ENCODE measurements around the gene OR2B2.

Gene OR2B2

GRCh38 chr6:27893059-27893835 lies 18.9 kb downstream of the OR2B2 start:
- peak; percentile 98 for DNase-seq (ENCODE audit: low read depth)

GRCh38 chr6:27892649-27893058 lies 19.5 kb downstream of the OR2B2 start:
- DNase-seq (ENCODE audit: low read depth) = no peak

GRCh38 chr6:27891320-27891875 lies 20.8 kb downstream of the OR2B2 start:
- DNase-seq (ENCODE audit: low read depth) = no peak

GRCh38 chr6:27890445-27891319 lies 21.5 kb downstream of the OR2B2 start:
- peak; percentile 95 for DNase-seq (ENCODE audit: low read depth)

- peak; percentile 17 for DNase-seq (ENCODE audit: low read depth)
Measured at GRCh38 chr6:27889628-27890444, 22.4 kb downstream of the OR2B2 start.

GRCh38 chr6:27889275-27889627 lies 22.9 kb downstream of the OR2B2 start:
- DNase-seq (ENCODE audit: low read depth) = peak; percentile 12

- no peak for DNase-seq (ENCODE audit: low read depth)
Measured at GRCh38 chr6:27888566-27888965, 23.6 kb downstream of the OR2B2 start.

- DNase-seq (ENCODE audit: low read depth) = no peak
Measured at GRCh38 chr6:27886073-27886472, 26.1 kb downstream of the OR2B2 start.

- no peak for DNase-seq (ENCODE audit: low read depth)
Measured at GRCh38 chr6:27883136-27883535, 29.1 kb downstream of the OR2B2 start.

- no peak for DNase-seq (ENCODE audit: low read depth)
Measured at GRCh38 chr6:27882624-27883023, 29.6 kb downstream of the OR2B2 start.

- DNase-seq (ENCODE audit: low read depth) = no peak
Measured at GRCh38 chr6:27879837-27880236, 32.4 kb downstream of the OR2B2 start.

GRCh38 chr6:27874016-27874415 lies 38.2 kb downstream of the OR2B2 start:
- no peak for DNase-seq (ENCODE audit: low read depth)

GRCh38 chr6:27873021-27873940 lies 38.9 kb downstream of the OR2B2 start:
- peak; percentile 90 for DNase-seq (ENCODE audit: low read depth)

- no peak for DNase-seq (ENCODE audit: low read depth)
Measured at GRCh38 chr6:27872642-27873020, 39.6 kb downstream of the OR2B2 start.

- peak; percentile 97 for DNase-seq (ENCODE audit: low read depth)
Measured at GRCh38 chr6:27871924-27872638, 40.1 kb downstream of the OR2B2 start.

GRCh38 chr6:27870291-27870870 lies 41.8 kb downstream of the OR2B2 start:
- no peak for DNase-seq (ENCODE audit: low read depth)

- no peak for DNase-seq (ENCODE audit: low read depth)
Measured at GRCh38 chr6:27868311-27868710, 43.9 kb downstream of the OR2B2 start.

GRCh38 chr6:27867945-27868300 lies 44.3 kb downstream of the OR2B2 start:
- DNase-seq (ENCODE audit: low read depth) = peak; percentile 7

- DNase-seq (ENCODE audit: low read depth) = peak; percentile 87
Measured at GRCh38 chr6:27867051-27867944, 44.9 kb downstream of the OR2B2 start.

Data from EH (cell line).